Measurements from ENCODE around the gene PTPN3. TPM values are rescaled to one million over a fixed set of nuclear protein-coding genes. Genes with fewer than 3 reads are reported as not detected.

Gene PTPN3
- total RNA-seq, 1 experiment from 2014 or later: 20.2 TPM

DNA sequence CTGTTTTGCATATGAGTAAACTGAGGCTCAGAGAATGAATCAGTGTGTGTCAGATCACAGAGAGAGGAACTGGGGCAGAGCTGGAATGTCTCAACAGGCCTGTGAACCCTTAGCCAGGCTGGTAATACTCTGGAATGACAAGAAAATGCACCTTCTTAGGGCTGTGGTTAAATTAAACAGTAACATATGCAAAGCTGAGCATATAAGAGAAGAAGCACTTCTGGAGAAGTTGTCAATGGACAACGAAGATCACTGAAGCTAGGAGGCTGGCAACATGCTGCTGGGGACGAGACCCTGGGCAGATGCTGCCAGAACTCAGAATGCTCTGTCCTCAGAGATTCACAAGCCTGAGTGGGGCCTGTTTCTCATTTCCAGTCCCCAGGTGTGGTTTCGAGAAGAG, 112.6 kb downstream of the PTPN3 start:
- DNase-seq: no peak
- H3K79me2 ChIP-seq (ENCODE audit: low read depth): no peaks in the 10 kb centered on the region
- POLR2A ChIA-PET (ENCODE audit: unreplicated experiment): no interaction called here
- H3F3A ChIP-seq (ENCODE audit: insufficient read depth, low read depth): 0 out of 2 replicates have a peak, but pooled peaks cover 9% of the 10 kb centered on the region
- no peak overlapping the region for H3K4me2 ChIP-seq
- H3K27me3 ChIP-seq (ENCODE audit: insufficient read depth, low read depth): no peaks in the 10 kb centered on the region
- BruUV-seq (replicated peaks): no TSS peak
- CTCF ChIA-PET: no interaction called here
- H3K9me2 ChIP-seq (ENCODE audit: insufficient read depth): no peaks in the 10 kb centered on the region
- intact Hi-C loops (cut with micrococcal nuclease; ENCODE audit: unreplicated experiment): no loop called here
- no peak for TF ChIP-seq EZH2 (IDR thresholded peaks at IDR 0.05; ENCODE audit: low read depth)
- TF ChIP-seq, protein P1, sequence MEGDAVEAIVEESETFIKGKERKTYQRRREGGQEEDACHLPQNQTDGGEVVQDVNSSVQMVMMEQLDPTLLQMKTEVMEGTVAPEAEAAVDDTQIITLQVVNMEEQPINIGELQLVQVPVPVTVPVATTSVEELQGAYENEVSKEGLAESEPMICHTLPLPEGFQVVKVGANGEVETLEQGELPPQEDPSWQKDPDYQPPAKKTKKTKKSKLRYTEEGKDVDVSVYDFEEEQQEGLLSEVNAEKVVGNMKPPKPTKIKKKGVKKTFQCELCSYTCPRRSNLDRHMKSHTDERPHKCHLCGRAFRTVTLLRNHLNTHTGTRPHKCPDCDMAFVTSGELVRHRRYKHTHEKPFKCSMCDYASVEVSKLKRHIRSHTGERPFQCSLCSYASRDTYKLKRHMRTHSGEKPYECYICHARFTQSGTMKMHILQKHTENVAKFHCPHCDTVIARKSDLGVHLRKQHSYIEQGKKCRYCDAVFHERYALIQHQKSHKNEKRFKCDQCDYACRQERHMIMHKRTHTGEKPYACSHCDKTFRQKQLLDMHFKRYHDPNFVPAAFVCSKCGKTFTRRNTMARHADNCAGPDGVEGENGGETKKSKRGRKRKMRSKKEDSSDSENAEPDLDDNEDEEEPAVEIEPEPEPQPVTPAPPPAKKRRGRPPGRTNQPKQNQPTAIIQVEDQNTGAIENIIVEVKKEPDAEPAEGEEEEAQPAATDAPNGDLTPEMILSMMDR (conservative IDR thresholded peaks at IDR 0.05): no peak
- no peak overlapping the region for H3K27ac ChIP-seq
- no peak overlapping the region for H3K4me3 ChIP-seq
- peaks cover 14% of the 10 kb centered on the region; the same call in 1 of the 2 replicates for H3K4me1 ChIP-seq (replicated peaks; ENCODE audit: insufficient read depth)
- H3K36me3 ChIP-seq (ENCODE audit: low read depth): peaks cover 19% of the 10 kb centered on the region
- H4K20me1 ChIP-seq (ENCODE audit: insufficient read depth): no peaks in the 10 kb centered on the region
- H2AFZ ChIP-seq: no peak overlapping the region
- H3K9me3 ChIP-seq (ENCODE audit: insufficient read depth, low read depth): no peaks in the 10 kb centered on the region

DNA sequence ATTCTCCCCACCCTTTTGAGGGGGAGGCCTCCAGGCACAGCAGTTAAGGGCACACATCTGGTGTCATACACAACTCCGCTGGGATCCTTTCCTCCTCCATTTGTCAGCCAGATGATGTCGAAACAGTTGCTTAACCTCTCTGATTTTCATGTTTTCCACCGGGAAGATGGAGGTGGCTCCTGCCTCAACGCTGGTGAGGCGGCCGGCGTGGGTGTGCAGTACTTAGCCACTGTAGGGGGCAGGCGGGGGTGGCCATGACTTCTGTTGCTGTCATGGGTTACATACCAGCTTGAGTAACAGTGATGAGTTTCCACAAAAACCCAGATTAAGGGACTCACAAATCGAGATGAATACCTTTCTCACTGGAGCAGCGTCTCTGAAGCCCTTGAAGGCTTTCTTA, 114.2 kb downstream of the PTPN3 start:
- ChIA-PET POLR2A (ENCODE audit: unreplicated experiment) (no interaction called here), CTCF (no interaction called here)
- Histone ChIP-seq H3F3A (ENCODE audit: insufficient read depth, low read depth) (0 out of 2 replicates have a peak, but pooled peaks cover 9% of the 10 kb centered on the region), H3K27ac (no peak overlapping the region), H3K9me3 (ENCODE audit: insufficient read depth, low read depth) (no peaks in the 10 kb centered on the region), H3K27me3 (ENCODE audit: insufficient read depth, low read depth) (no peaks in the 10 kb centered on the region), H4K20me1 (ENCODE audit: insufficient read depth) (no peaks in the 10 kb centered on the region), H3K4me1 (replicated peaks; ENCODE audit: insufficient read depth) (peaks cover 14% of the 10 kb centered on the region; the same call in 1 of the 2 replicates), H3K79me2 (ENCODE audit: low read depth) (no peaks in the 10 kb centered on the region), H3K9me2 (ENCODE audit: insufficient read depth) (no peaks in the 10 kb centered on the region), H3K4me2 (no peak overlapping the region), H2AFZ (no peak overlapping the region), H3K36me3 (ENCODE audit: low read depth) (peaks cover 16% of the 10 kb centered on the region), H3K4me3 (no peak overlapping the region)
- no TSS peak for BruUV-seq (replicated peaks)
- intact Hi-C loops (cut with micrococcal nuclease; ENCODE audit: unreplicated experiment): no loop called here
- no peak for DNase-seq
- TF ChIP-seq EZH2 (IDR thresholded peaks at IDR 0.05; ENCODE audit: low read depth): no peak
- TF ChIP-seq, protein P1 (conservative IDR thresholded peaks at IDR 0.05): no peak

DNA sequence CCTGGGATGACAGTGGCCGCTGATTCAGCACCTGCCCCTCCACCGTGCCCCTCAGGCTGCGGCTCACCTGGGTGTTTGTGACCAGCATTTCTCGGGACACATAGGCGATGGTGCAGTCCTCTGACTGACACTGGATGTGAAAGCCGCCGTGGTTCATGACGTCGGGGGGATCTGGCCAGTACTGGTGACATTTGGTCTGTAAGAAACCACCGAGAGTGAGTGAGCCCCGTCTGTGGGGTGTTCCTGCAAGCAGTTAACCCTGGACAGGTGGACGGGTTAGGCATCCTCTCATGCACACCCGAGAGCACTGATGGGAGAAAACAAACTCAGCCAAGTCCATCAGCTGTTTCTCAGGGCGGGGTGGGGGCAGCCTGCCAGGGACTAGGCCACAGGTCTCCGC, 114.8 kb downstream of the PTPN3 start:
- H3K27me3 ChIP-seq (ENCODE audit: insufficient read depth, low read depth): no peaks in the 10 kb centered on the region
- H3K4me1 ChIP-seq (replicated peaks; ENCODE audit: insufficient read depth): peaks cover 14% of the 10 kb centered on the region; the same call in 1 of the 2 replicates
- intact Hi-C loops (cut with micrococcal nuclease; ENCODE audit: unreplicated experiment): no loop called here
- no peaks in the 10 kb centered on the region for H3K9me3 ChIP-seq (ENCODE audit: insufficient read depth, low read depth)
- BruUV-seq (replicated peaks): no TSS peak
- H3F3A ChIP-seq (ENCODE audit: insufficient read depth, low read depth): 0 out of 2 replicates have a peak, but pooled peaks cover 9% of the 10 kb centered on the region
- no peaks in the 10 kb centered on the region for H4K20me1 ChIP-seq (ENCODE audit: insufficient read depth)
- H2AFZ ChIP-seq: no peak overlapping the region
- DNase-seq: no peak
- H3K9me2 ChIP-seq (ENCODE audit: insufficient read depth): no peaks in the 10 kb centered on the region
- ChIA-PET POLR2A (ENCODE audit: unreplicated experiment) (no interaction called here), CTCF (no interaction called here)
- no peaks in the 10 kb centered on the region for H3K79me2 ChIP-seq (ENCODE audit: low read depth)
- H3K27ac ChIP-seq: no peak overlapping the region
- TF ChIP-seq EZH2 (IDR thresholded peaks at IDR 0.05; ENCODE audit: low read depth): no peak
- TF ChIP-seq, protein P1 (conservative IDR thresholded peaks at IDR 0.05): no peak
- H3K36me3 ChIP-seq (ENCODE audit: low read depth): peaks cover 12% of the 10 kb centered on the region
- H3K4me2 ChIP-seq: no peak overlapping the region
- H3K4me3 ChIP-seq: no peak overlapping the region
